ENCODE results near the gene NRG2. TPM values are rescaled to one million over a fixed set of nuclear protein-coding genes. Genes with fewer than 3 reads are reported as not detected.

Gene NRG2
- polyA plus RNA-seq, 1 of the 3 experiments (the other 2 are of a cell fraction): 3.7 TPM

- 0% methylated on average over 1 of the region's 1 CpG for WGBS (ENCODE audit: low lambda C conversion rate)
- CTCF ChIA-PET: interaction anchor here (1.0 to 3.2 kb wide), 4 partner anchors 12 to 273 kb away, joined by 3 to 10 read pairs (median 6); partner anchors contain the start of gene NRG2
- Histone ChIP-seq H3K27me3 (ENCODE audit: insufficient read depth) (peaks cover 55% of the 10 kb centered on the region; the same call in 1 of the 2 replicates), H2AFZ (ENCODE audit: low read depth) (no peak overlapping the region), H3K4me2 (no peak overlapping the region), H4K20me1 (ENCODE audit: insufficient read depth) (no peaks in the 10 kb centered on the region), H3K79me2 (ENCODE audit: insufficient read depth) (no peaks in the 10 kb centered on the region), H3K36me3 (replicated peaks in 1 of 2; ENCODE audit: control insufficient read depth in 1 of 2, insufficient read depth in 2 of 2, low read length in 1 of 2) (no peaks in the 10 kb centered on the region), H3K4me1 (ENCODE audit: control insufficient read depth in 1 of 2, insufficient read depth in 2 of 2, low read depth in 1 of 2, low read length in 1 of 2) (no peaks in the 10 kb centered on the region), H3K9ac (no peak overlapping the region), H3K9me2 (no peaks in the 10 kb centered on the region), H3K4me3 (ENCODE audit: low read depth in 2 of 2, low read length in 1 of 2) (no peak overlapping the region), H3K9me3 (no peaks in the 10 kb centered on the region), H3F3A (replicated peaks; ENCODE audit: insufficient read depth) (no peaks in the 10 kb centered on the region), H3K27ac (ENCODE audit: low read depth in 2 of 2, low read length in 1 of 2) (no peak overlapping the region)
- POLR2A ChIA-PET: no interaction called here
- TF ChIP-seq MXI1 (IDR thresholded peaks at IDR 0.05; ENCODE audit: low read depth, low read length) (no peak), SIN3A (IDR thresholded peaks at IDR 0.05; ENCODE audit: borderline replicate concordance, low read depth, low read length) (no peak), FOXJ3 (CRISPR knock-in tag; IDR thresholded peaks at IDR 0.05) (no peak), RAD21 (IDR thresholded peaks at IDR 0.05; ENCODE audit: low read length) (no peak), IRF3 (IDR thresholded peaks at IDR 0.05; ENCODE audit: low read depth, low read length) (no peak), RFX5 (IDR thresholded peaks at IDR 0.05; ENCODE audit: low read length) (no peak), TEAD4 (IDR thresholded peaks at IDR 0.05; ENCODE audit: borderline replicate concordance, insufficient read depth) (no peak), GABPA (IDR thresholded peaks at IDR 0.05; ENCODE audit: low read depth) (no peak), RCOR1 (IDR thresholded peaks at IDR 0.05; ENCODE audit: low read length) (no peak), FOXM1 (IDR thresholded peaks at IDR 0.05; ENCODE audit: low read depth) (no peak), ELF1 (IDR thresholded peaks at IDR 0.05) (no peak), YY1 (IDR thresholded peaks at IDR 0.05; ENCODE audit: low read depth) (no peak), POLR2AphosphoS5 (IDR thresholded peaks at IDR 0.05; ENCODE audit: low read depth, low read length) (no peak), REST (IDR thresholded peaks at IDR 0.05; ENCODE audit: low read depth, low read length) (no peak), MEF2A (IDR thresholded peaks at IDR 0.05; ENCODE audit: borderline replicate concordance, low read depth) (no peak), ZBTB33 (IDR thresholded peaks at IDR 0.05; ENCODE audit: borderline replicate concordance, low read depth) (no peak), RXRA (IDR thresholded peaks at IDR 0.05; ENCODE audit: borderline replicate concordance, low read depth) (no peak), CHD2 (IDR thresholded peaks at IDR 0.05; ENCODE audit: low read length, partially characterized antibody) (no peak)
- no peak for DNase-seq
Measured at GRCh38 chr5:140060816-140061215, 17.7 kb upstream of the NRG2 start.
